ENCODE data around the gene TMEM237.
A peak's percentile ranks its signal among the peaks of the same experiment; 100 is the strongest.

The TMEM237 gene

DNA sequence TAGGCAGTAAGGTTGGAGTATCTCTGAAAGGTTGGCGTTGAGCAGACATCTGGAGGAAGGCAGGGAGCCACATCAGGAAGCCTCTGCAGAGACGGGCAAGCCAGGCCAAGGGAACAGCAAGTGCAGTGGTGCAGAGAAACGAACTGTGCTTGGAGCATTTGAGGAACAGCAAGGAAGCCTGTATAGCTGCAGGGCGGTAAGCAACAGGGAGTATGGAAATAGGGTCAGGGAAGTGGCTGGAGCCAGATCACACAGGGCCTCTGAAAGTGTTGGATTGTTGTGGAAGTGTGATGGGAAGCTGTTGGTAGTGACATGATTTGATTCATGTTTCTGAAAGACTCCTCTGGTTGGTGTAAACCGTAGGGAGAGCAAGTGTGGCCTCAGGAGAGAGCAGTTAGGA lies 13.4 kb upstream of the TMEM237 start:
- no peak for DNase-seq (ENCODE audit: low read depth)
- TF ChIP-seq, protein P1, sequence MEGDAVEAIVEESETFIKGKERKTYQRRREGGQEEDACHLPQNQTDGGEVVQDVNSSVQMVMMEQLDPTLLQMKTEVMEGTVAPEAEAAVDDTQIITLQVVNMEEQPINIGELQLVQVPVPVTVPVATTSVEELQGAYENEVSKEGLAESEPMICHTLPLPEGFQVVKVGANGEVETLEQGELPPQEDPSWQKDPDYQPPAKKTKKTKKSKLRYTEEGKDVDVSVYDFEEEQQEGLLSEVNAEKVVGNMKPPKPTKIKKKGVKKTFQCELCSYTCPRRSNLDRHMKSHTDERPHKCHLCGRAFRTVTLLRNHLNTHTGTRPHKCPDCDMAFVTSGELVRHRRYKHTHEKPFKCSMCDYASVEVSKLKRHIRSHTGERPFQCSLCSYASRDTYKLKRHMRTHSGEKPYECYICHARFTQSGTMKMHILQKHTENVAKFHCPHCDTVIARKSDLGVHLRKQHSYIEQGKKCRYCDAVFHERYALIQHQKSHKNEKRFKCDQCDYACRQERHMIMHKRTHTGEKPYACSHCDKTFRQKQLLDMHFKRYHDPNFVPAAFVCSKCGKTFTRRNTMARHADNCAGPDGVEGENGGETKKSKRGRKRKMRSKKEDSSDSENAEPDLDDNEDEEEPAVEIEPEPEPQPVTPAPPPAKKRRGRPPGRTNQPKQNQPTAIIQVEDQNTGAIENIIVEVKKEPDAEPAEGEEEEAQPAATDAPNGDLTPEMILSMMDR (conservative IDR thresholded peaks at IDR 0.05; ENCODE audit: low read depth, low read length), result no peak
- no peak overlapping the region for H3K4me3 ChIP-seq (ENCODE audit: low read depth, low read length)

DNA sequence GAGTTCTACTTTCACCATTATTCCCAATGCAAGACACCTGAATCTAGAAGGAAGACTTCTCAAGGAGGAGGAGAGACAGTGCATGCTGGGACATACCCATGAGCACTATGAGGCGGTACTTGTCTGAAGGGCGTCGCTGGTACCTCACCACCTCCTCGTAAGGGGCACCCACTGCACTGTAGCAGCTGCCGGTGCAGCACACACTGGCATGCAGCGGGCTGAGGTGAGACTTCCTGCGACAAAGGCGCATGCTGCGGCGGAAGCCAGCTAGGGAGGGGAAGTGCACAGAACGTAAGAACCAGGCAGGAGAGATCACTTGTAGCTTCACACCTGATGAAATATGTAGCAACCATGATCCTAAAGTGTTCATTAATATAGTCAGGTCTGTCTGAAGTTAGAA lies 12.8 kb upstream of the TMEM237 start:
- no peak overlapping the region for H3K4me3 ChIP-seq (ENCODE audit: low read depth, low read length)
- TF ChIP-seq, protein P1 (conservative IDR thresholded peaks at IDR 0.05; ENCODE audit: low read depth, low read length), result no peak
- no peak for DNase-seq (ENCODE audit: low read depth)

DNA sequence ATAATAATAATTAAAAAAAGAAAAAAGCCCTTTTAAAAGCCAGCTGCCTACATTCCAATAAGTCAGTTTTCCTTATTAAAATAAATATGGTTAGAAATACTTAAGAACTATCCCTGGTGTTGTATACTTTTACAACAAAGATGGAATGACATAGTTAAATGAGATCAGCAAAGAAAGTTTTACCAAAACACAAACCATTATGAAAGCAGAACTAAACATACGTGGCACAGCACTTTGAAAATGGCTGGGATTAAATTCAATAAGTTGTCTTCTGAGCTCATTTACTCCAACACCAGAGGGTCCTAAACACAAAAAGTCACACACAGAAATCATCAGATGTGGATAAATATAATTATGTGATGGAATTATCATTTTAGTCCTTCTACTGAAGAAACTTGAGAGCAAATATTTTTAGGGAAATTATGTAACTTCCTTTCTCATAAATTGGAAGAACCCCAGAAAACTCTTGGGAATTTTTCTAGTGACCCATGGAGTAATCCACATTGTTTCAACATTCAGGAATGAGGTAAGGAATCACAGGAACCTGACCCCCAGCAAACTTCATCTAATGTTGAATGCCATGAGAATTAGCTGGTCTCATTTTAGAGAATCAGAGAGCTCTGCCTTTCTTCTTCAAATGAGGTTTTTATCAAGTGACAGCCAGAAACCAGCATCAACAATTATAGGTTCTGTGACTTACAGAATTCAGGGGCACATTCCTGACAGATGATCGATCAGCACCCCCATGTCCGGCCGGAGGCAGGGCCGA lies 11.5 kb upstream of the TMEM237 start:
- H3K4me3 ChIP-seq (ENCODE audit: low read depth, low read length), result no peak overlapping the region
- peak; percentile 77 for DNase-seq (ENCODE audit: low read depth)
- TF ChIP-seq, protein P1 (conservative IDR thresholded peaks at IDR 0.05; ENCODE audit: low read depth, low read length), result no peak

DNA sequence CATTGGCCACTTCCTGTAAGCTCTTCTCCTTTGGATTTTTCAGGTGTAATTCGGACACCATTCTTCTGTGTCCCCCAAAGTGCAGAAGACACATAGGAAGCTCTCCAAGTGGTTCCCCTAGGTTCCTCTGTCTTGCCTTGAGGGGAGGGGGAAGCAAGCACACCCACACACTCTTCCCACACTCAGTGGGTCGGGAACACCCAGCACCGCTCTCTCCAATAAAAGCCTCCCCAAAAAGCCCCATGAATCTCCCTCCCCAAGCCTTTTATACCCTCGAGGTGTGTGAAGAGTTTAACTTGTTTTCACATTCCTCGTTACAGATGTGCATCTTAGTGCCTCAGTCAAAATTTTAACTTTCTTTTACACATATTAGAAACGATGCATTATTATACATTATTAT lies 9.9 kb upstream of the TMEM237 start:
- H3K4me3 ChIP-seq (ENCODE audit: low read depth, low read length), result no peak overlapping the region
- DNase-seq (ENCODE audit: low read depth), result no peak
- TF ChIP-seq, protein P1 (conservative IDR thresholded peaks at IDR 0.05; ENCODE audit: low read depth, low read length), result no peak

DNA sequence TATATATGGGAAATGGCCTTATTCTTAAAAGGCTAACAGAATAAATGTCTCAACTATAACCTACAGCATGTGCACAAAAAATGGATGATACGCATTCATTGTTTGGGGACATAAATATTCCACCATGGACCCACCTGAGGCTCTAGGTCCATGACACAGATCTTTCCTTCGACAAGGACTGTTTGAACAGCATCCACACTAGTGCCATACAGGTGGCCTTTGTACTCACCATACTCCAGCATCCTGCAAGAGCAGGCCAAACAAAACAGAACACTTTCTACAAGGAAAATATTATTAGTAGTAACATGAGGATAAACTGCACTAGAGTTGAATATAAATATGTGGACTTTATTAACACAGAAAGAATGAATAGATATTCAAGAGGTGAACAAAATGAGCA lies 6.1 kb upstream of the TMEM237 start:
- H3K4me3 ChIP-seq (ENCODE audit: low read depth, low read length), result no peak overlapping the region
- TF ChIP-seq, protein P1 (conservative IDR thresholded peaks at IDR 0.05; ENCODE audit: low read depth, low read length), result no peak
- no peak for DNase-seq (ENCODE audit: low read depth)

DNA sequence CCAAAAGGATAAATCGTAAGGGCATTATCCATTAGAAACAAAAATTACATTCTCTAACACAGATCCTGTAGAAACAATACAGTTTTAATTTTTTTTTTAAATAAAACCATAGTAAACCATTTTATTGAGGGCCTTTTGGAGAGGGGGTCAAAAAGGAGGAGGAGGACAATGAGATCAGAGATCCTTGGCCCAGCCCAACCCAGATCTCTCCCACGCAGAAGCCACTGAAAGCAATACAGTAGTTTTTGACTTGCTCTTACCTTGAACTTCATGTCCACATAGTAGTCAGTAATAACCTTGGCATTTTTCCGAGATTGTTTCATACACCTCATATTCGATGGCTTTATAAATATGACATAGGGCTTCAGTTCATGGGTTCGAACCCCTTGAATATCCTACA lies 4.1 kb upstream of the TMEM237 start:
- TF ChIP-seq, protein P1 (conservative IDR thresholded peaks at IDR 0.05; ENCODE audit: low read depth, low read length), result no peak
- no peak for DNase-seq (ENCODE audit: low read depth)
- no peak overlapping the region for H3K4me3 ChIP-seq (ENCODE audit: low read depth, low read length)

DNA sequence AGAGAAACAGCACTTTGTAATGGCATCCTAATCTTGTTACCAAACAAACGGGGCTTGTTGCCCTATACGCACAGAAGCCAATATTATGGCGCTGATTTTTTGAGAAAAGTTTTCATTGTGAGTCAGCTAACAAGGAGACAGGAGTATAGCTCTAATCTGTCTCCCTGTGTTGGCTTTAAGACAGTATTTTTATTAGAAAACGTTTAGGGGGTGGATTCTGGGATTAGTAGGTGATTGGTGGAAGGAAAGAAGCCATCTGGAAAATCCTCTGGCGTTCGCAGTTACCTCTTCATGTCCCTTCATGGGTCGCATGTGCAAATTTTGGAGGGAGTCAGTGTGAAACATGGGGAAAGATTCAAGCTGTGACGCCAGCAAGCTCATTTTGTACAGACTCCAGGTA lies 698 bp upstream of the TMEM237 start:
- TF ChIP-seq, protein P1 (conservative IDR thresholded peaks at IDR 0.05; ENCODE audit: low read depth, low read length), result no peak
- peak; percentile 32 for DNase-seq (ENCODE audit: low read depth)
- peak overlapping the region; percentile 75 for H3K4me3 ChIP-seq (ENCODE audit: low read depth, low read length)

Measured in choroid plexus epithelial cell (primary cell).